Lung (tissue), 12 donors: Measurements from ENCODE around the gene STX10. TPM values are rescaled to one million over a fixed set of nuclear protein-coding genes. Genes with fewer than 3 reads are reported as not detected.

Experiments
- ATAC-seq: fragments of 200-7000 bp; cut with Tn5 transposase; one replicate; pipeline ENCODE4 v1.9.1; 2020; ENCODE audit warnings: moderate number of reproducible peaks; ENCODE audit not compliant: insufficient read depth, low FRiP score
- DNase-seq, 3 donors: peaks; one replicate each; pipeline ENCODE4 v3.0.0-alpha.2; 2013 to 2017
- H3K27ac ChIP-seq, 2 donors: one replicate each; pipeline ENCODE4 v1.5.1; 2013; ENCODE audit warnings: mild to moderate bottlenecking in 2 of 2, moderate library complexity in 2 of 2, control low read depth in 1 of 2, inconsistent platforms in 1 of 2, low read depth in 1 of 2, low read length in 1 of 2
- H3K27me3 ChIP-seq, 3 donors: one replicate each; pipeline ENCODE4 v1.5.1; 2013; ENCODE audit warnings: low read length in 2 of 3; ENCODE audit not compliant: control insufficient read depth in 3 of 3, insufficient read depth in 3 of 3
- H3K36me3 ChIP-seq, 4 donors: one replicate each; pipeline ENCODE4 v1.5.1; 2013; ENCODE audit warnings: low read length in 4 of 4, mild to moderate bottlenecking in 1 of 4, moderate library complexity in 1 of 4; ENCODE audit not compliant: control insufficient read depth in 4 of 4, insufficient read depth in 4 of 4
- H3K4me1 ChIP-seq, 5 donors: one replicate each; pipeline ENCODE4 v1.5.1; 2013; ENCODE audit warnings: low read length in 5 of 5, mild to moderate bottlenecking in 2 of 5, moderate library complexity in 1 of 5; ENCODE audit not compliant: control insufficient read depth in 5 of 5, insufficient read depth in 5 of 5
- H3K4me3 ChIP-seq: one replicate; pipeline ENCODE4 v1.5.1; 2013; ENCODE audit warnings: mild to moderate bottlenecking, control low read depth, moderate library complexity
- H3K9ac ChIP-seq, 2 donors: one replicate each; pipeline ENCODE4 v1.5.1; 2013; ENCODE audit warnings: low read length in 2 of 2, control low read depth in 1 of 2; ENCODE audit not compliant: insufficient read depth in 1 of 2
- H3K9me3 ChIP-seq, 4 donors: one replicate each; pipeline ENCODE4 v1.5.1; 2013; ENCODE audit warnings: low read length in 3 of 4, mild to moderate bottlenecking in 1 of 4, moderate library complexity in 1 of 4; ENCODE audit not compliant: control insufficient read depth in 4 of 4, insufficient read depth in 3 of 4
- CTCF ChIP-seq: IDR thresholded peaks from 2 replicates; pipeline ENCODE4 v1.5.1; 2012; ENCODE audit warnings: mild to moderate bottlenecking; ENCODE audit errors: control extremely low read depth, extremely low read depth
- WGBS, 2 donors: extraction: QIAGEN DNeasy Blood & Tissue Kit; methylation state at CpG; one replicate each; pipeline ENCODE4 v1.1.7; 2013; 5-methylcytosine and 5-hydroxymethylcytosine counted together
- polyA plus RNA-seq, 2 donors: library from polyadenylated mRNA; stranded (reverse); fragments of 200-250 nt; gene quantifications; one replicate each; pipeline ENCODE4 v1.2.1, GENCODE V29; 2013
- total RNA-seq, 2 donors: library from RNA; depleted of rRNA in 1 of 2; stranded (reverse); fragments of >200 nt in 1 of 2; gene quantifications; one replicate each; pipeline ENCODE4 v1.2.1, GENCODE V29; 2014 to 2021
- donor health status: control.
- donor health status: control.
- donor health status: Bipolar disorder and iron deficiency.
- donor health status: healthy.
- donor health status: DM: yes; HTN: yes; CAD: no.

Gene STX10
- total and polyA plus RNA-seq, 4 donors, result 45.8 to 136 (median 111) TPM

GRCh38 chr19:13097463-13098258 lies 52.5 kb downstream of the STX10 start:
- H3K27me3 ChIP-seq, result no peaks in the 10 kb centered on the region
- no peak overlapping the region for H3K4me3 ChIP-seq
- peaks cover 0 to 27% (median 5%) of the 10 kb centered on the region in 5 donors for H3K4me1 ChIP-seq
- H3K36me3 ChIP-seq, result peaks cover 3 to 16% (median 3%) of the 10 kb centered on the region in 4 donors
- H3K27ac ChIP-seq, result peak overlapping the region in 1 of 2 donors; percentile 72
- H3K9ac ChIP-seq, result no peak overlapping the region
- no peak for TF ChIP-seq CTCF
- no peaks in the 10 kb centered on the region for H3K9me3 ChIP-seq
- ATAC-seq (no peak), DNase-seq (no peak)
- WGBS, 2 donors, result 8 to 18% methylated on average over 55 to 69 of the region's 69 CpGs

- no peak overlapping the region for H3K9ac ChIP-seq
These were observed 53.1 kb downstream of the STX10 start for GRCh38 chr19:13097033-13097462.

GRCh38 chr19:13095934-13096927 lies 53.9 kb downstream of the STX10 start:
- no peaks in the 10 kb centered on the region for H3K9me3 ChIP-seq
- no peak for TF ChIP-seq CTCF
- H3K27ac ChIP-seq, result no peak overlapping the region
- no peaks in the 10 kb centered on the region for H3K27me3 ChIP-seq
- WGBS, 2 donors, result 21 to 45% methylated on average over 43 to 44 of the region's 44 CpGs
- peaks cover 3 to 16% (median 3%) of the 10 kb centered on the region in 4 donors for H3K36me3 ChIP-seq
- H3K9ac ChIP-seq, result no peak overlapping the region
- H3K4me3 ChIP-seq, result no peak overlapping the region
- DNase-seq (peak in 1 of 3 donors; percentile 26), ATAC-seq (no peak)
- H3K4me1 ChIP-seq, result peaks cover 0 to 34% (median 15%) of the 10 kb centered on the region in 5 donors

More at GRCh38 chr19:13097033-13097462, 53.1 kb downstream of the STX10 start:
- WGBS, 2 donors, result 15 to 47% methylated on average over 20 of the region's 20 CpGs
- no peaks in the 10 kb centered on the region for H3K27me3 ChIP-seq
- H3K36me3 ChIP-seq, result peaks cover 3 to 16% (median 3%) of the 10 kb centered on the region in 4 donors
- no peak overlapping the region for H3K27ac ChIP-seq
- no peak for TF ChIP-seq CTCF
- ATAC-seq, result no peak
- no peak for DNase-seq
- H3K9me3 ChIP-seq, result no peaks in the 10 kb centered on the region
- no peak overlapping the region for H3K4me3 ChIP-seq
- H3K4me1 ChIP-seq, result peaks cover 0 to 26% (median 11%) of the 10 kb centered on the region in 5 donors
